Mesodermal cell (in vitro differentiated cells): ENCODE data around the gene RAP1B.

Source experiments
- H3K27ac ChIP-seq: 2 replicates; pipeline ENCODE4 v1.7.0; 2013; ENCODE audit warnings: mild to moderate bottlenecking, low read depth, low read length, moderate library complexity; ENCODE audit not compliant: severe bottlenecking
- H3K36me3 ChIP-seq: 2 replicates; pipeline ENCODE4 v1.7.1; 2013; ENCODE audit warnings: mild to moderate bottlenecking, low read length, moderate library complexity; ENCODE audit not compliant: control insufficient read depth, insufficient read depth
- H3K4me1 ChIP-seq: one replicate; pipeline ENCODE4 v1.7.1; 2013; ENCODE audit warnings: mild to moderate bottlenecking, low read length; ENCODE audit not compliant: insufficient read depth, control insufficient read depth, poor library complexity, severe bottlenecking
- H3K4me3 ChIP-seq: 2 replicates; pipeline ENCODE4 v1.7.0; 2013; ENCODE audit warnings: low read length, control low read depth, mild to moderate bottlenecking; ENCODE audit not compliant: insufficient read depth, poor library complexity, severe bottlenecking; ENCODE audit errors: extremely low read depth
- H3K9me3 ChIP-seq: 2 replicates; pipeline ENCODE4 v1.7.1; 2013; ENCODE audit warnings: mild to moderate bottlenecking, low read length, moderate library complexity; ENCODE audit not compliant: control insufficient read depth
- WGBS, 2 experiments: methylation state at CpG; one replicate each; pipeline ENCODE4 v1.1.5; 2013; ENCODE audit warnings: missing lambda C conversion rate in 2 of 2; ENCODE audit not compliant: insufficient coverage in 2 of 2; 5-methylcytosine and 5-hydroxymethylcytosine counted together

The RAP1B gene

DNA sequence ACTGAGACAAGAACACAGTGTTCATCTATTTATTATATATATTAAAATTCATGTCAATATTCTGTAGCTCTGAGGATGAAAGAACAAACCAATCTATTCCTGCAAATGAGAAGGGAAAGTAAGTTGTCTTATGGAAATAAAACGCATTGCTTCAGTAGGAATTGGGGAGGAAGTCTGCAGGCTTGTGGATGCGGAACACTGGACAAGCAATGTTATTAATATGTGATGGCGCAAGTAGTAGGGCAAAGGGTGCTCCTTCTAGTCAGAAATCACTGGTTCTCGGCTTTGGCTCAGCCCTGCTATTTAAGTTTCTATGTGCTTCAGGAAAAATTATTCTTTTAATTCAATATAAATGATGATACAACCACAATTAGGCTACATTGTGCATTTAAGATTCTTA lies 28.8 kb upstream of the RAP1B start:
- Histone ChIP-seq H3K9me3 (no peaks in the 10 kb centered on the region), H3K4me1 (no peaks in the 10 kb centered on the region), H3K36me3 (no peaks in the 10 kb centered on the region), H3K27ac (no peak overlapping the region), H3K4me3 (no peak overlapping the region)
- 89 to 96% methylated on average over 2 to 3 of the region's 4 CpGs for WGBS, 2 experiments

- H3K4me1 ChIP-seq, result no peaks in the 10 kb centered on the region
- no peak overlapping the region for H3K4me3 ChIP-seq
- no peak overlapping the region for H3K27ac ChIP-seq
- H3K36me3 ChIP-seq, result no peaks in the 10 kb centered on the region
- 93 to 98% methylated on average over 5 of the region's 5 CpGs for WGBS, 2 experiments
- peaks cover 5% of the 10 kb centered on the region for H3K9me3 ChIP-seq
These were observed 24.7 kb upstream of the RAP1B start for GRCh38 chr12:68585966-68586365.

DNA sequence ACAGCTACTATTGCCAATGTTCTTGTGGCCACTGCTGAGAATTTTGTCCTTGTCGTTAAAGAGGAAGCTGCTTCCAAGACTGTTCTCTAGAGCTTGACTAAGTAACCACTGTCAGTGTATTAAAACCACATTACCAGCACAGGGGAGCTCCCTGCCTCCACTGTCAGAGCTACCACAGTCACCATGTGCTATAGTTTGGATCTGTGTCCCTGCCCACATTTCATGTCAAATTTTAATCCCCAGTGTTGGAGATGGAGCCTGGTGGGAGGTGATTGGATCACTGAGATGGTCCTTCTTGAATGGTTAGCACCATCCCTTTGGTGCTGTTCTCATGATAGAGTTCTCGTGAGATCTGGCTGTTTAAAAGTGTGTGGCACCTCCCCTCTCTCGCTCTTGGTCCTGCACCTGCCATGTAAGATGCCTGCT lies 23.2 kb upstream of the RAP1B start:
- no peak overlapping the region for H3K4me3 ChIP-seq
- 100% methylated on average over 2 to 3 of the region's 3 CpGs for WGBS, 2 experiments
- no peaks in the 10 kb centered on the region for H3K4me1 ChIP-seq
- H3K27ac ChIP-seq, result no peak overlapping the region
- H3K36me3 ChIP-seq, result no peaks in the 10 kb centered on the region
- peaks cover 5% of the 10 kb centered on the region for H3K9me3 ChIP-seq

- Histone ChIP-seq H3K4me1 (no peaks in the 10 kb centered on the region), H3K36me3 (no peaks in the 10 kb centered on the region), H3K27ac (no peak overlapping the region), H3K9me3 (peaks cover 5% of the 10 kb centered on the region), H3K4me3 (no peak overlapping the region)
- 84 to 87% methylated on average over 3 of the region's 3 CpGs for WGBS, 2 experiments
These were observed 21.5 kb upstream of the RAP1B start for GRCh38 chr12:68589194-68589593.

- Histone ChIP-seq H3K4me1 (no peaks in the 10 kb centered on the region), H3K4me3 (no peak overlapping the region), H3K9me3 (peaks cover 5% of the 10 kb centered on the region), H3K27ac (no peak overlapping the region), H3K36me3 (no peaks in the 10 kb centered on the region)
- WGBS, 2 experiments, result 81 to 86% methylated on average over 3 to 5 of the region's 6 CpGs
These were observed 18.8 kb upstream of the RAP1B start for GRCh38 chr12:68591734-68592418.

DNA sequence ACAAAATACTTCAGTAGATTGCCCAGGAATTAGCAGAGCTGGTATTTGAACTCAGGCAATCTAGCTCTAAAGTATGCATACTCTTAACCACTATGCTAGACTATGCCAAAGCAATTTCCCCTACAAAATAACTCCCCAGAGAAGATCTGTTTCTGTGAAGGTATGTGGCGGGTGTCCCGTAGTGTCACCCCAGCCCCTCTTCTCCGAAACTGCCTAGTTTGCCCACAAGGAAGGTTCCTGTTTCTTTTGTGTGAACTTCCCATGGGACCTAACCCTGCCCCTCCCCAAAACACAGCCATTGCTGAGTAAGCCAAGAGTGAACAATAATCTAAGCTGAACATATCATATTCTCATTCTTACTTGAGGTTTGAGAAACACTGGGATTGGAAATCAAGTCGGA lies 15.5 kb upstream of the RAP1B start:
- Histone ChIP-seq H3K4me1 (no peaks in the 10 kb centered on the region), H3K36me3 (no peaks in the 10 kb centered on the region), H3K4me3 (no peak overlapping the region), H3K9me3 (no peaks in the 10 kb centered on the region), H3K27ac (no peak overlapping the region)
- 83 to 100% methylated on average over 1 to 4 of the region's 4 CpGs for WGBS, 2 experiments

DNA sequence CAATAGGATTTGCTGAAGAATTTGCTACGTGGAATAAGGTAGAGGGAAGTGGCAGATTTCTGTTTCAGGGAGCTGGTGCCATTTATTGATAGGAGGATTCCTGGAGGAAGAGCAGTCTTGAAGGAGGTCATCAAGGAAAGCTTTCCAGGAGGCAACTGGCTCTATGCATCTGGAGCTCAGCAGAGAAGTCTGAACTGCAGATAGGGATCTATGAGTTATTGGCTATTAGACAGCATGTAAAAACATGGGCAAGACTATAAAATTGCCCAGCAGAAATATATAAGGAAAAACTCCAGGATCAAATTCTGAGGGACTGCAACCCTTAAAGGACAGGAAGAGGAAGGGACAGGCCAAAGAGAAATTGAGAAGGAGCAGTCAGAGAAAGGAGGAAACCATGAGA lies 8.9 kb upstream of the RAP1B start:
- Histone ChIP-seq H3K27ac (no peak overlapping the region), H3K4me3 (no peak overlapping the region), H3K36me3 (no peaks in the 10 kb centered on the region), H3K4me1 (no peaks in the 10 kb centered on the region), H3K9me3 (no peaks in the 10 kb centered on the region)
- 63% methylated on average over 1 of the region's 1 CpG; no CpG with 5 or more reads in 1 of the 2 experiments for WGBS, 2 experiments

DNA sequence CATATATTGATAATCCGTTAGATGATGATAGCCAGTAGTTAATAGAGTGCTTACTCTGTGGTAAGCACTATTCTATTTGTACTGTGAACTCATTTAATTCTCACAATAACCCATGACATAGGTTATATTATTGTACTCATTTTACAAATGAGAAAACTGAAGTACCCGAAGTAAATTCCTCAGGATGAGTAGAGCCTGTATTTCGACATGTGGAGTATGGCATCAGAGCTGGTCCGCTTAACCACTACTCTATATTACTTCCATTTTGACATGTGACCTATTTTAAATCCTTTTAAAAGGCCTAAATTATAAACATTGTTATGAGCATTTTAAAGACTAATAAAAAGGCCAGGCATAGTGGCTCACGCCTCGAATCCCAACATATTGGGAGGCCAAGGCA lies 8.0 kb upstream of the RAP1B start:
- Histone ChIP-seq H3K9me3 (no peaks in the 10 kb centered on the region), H3K4me3 (no peak overlapping the region)
- 90 to 100% methylated on average over 2 of the region's 6 CpGs for WGBS, 2 experiments

GRCh38 chr12:68608191-68608590 lies 2.5 kb upstream of the RAP1B start:
- 90 to 94% methylated on average over 2 of the region's 2 CpGs for WGBS, 2 experiments
- H3K9me3 ChIP-seq, result no peaks in the 10 kb centered on the region
- no peak overlapping the region for H3K4me3 ChIP-seq
- H3K27ac ChIP-seq, result no peak overlapping the region
- peaks cover 2% of the 10 kb centered on the region for H3K4me1 ChIP-seq
- H3K36me3 ChIP-seq, result peaks cover 4% of the 10 kb centered on the region

More for the DNA sequence above, 8.0 kb upstream of the RAP1B start:
- no peak overlapping the region for H3K27ac ChIP-seq
- H3K36me3 ChIP-seq, result no peaks in the 10 kb centered on the region
- H3K4me1 ChIP-seq, result no peaks in the 10 kb centered on the region

DNA sequence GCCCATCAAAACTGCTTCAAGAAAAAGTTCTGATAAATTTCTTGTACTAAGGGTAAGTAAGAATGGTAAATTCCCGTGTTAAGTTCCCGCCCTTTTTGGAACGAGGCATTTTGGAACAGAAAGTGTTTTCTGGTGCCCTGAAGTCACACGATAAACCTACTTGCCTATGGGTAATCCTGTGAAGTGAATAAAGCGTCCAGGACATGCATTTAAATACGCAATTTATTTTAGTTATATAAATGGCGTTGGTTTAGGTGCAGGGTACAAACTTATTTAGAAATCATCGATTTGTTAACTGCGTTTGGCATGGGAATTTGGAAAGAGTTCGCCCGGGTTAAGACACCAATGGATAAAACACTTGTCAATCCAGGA lies 715 bp upstream of the RAP1B start:
- Histone ChIP-seq H3K36me3 (peaks cover 9% of the 10 kb centered on the region), H3K4me3 (peak overlapping the region; percentile 47), H3K9me3 (no peaks in the 10 kb centered on the region), H3K4me1 (peaks cover 6% of the 10 kb centered on the region), H3K27ac (peak overlapping the region; percentile 99)
- 37 to 53% methylated on average over 8 to 9 of the region's 11 CpGs for WGBS, 2 experiments

DNA sequence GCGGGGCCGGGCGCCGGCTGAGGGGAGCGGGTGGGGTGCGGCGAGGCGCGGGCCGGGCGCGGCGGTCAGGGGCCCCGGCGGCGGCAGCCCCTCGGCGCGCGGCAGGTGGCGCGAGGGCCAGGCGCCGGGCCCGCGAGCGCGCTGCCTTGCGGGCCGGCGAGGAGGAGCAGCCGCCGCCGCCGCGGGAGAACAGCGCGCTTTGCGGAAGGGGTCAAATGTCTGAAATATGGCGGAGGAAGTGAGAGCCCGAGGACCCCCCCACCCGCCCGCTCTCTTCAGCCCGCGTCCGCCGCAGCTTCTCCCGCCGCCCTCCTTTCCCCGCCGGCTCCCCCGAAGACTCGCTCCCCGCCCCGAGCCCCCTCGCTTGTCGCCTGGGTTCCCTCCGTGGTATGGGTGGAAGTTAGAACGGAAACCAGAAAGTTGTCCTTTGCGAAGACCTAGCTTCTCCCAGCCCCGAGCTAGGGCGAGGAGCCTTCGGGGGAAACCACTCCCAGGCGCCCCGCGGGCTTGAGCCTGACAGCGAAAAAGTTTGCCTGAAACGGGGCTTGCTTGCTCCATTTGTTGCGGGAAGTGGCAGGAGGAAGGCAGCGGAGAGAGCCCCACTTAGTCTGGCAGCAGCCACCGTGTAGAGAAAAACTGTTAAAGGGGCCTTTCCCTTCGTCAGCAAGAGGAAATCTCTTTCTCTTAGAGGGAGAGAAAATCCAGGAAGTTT lies 551 bp downstream of the RAP1B start:
- H3K4me1 ChIP-seq, result peaks cover 6% of the 10 kb centered on the region
- H3K9me3 ChIP-seq, result no peaks in the 10 kb centered on the region
- H3K27ac ChIP-seq, result peak overlapping the region; percentile 88
- peaks cover 9% of the 10 kb centered on the region for H3K36me3 ChIP-seq
- peak overlapping the region; percentile 82 for H3K4me3 ChIP-seq
- WGBS, 2 experiments, result 0 to 1% methylated on average over 25 to 47 of the region's 72 CpGs
